AG09319 (cell line): ENCODE results near the gene MRGPRX1.
"Not testable (repeated sequence)": the region's sequence is repeated elsewhere in the genome, so short reads cannot be mapped to it uniquely, and the experiment has no call there.

Source experiments
- DNase-seq: peaks from one replicate; pipeline ENCODE4 v3.0.0-alpha.2; 2010; ENCODE audit warnings: low read depth; ENCODE audit errors: extremely low read depth
- TF ChIP-seq, protein P1 (sequence below): IDR thresholded peaks from 2 replicates; pipeline ENCODE4 v1.5.1; 2011; ENCODE audit warnings: low read depth, mild to moderate bottlenecking, inconsistent platforms, low read length, moderate library complexity

MRGPRX1 gene

GRCh38 chr11:18958221-18958910, 19.2 kb upstream of the MRGPRX1 start:
- DNase-seq: no peak
- TF ChIP-seq, protein P1, sequence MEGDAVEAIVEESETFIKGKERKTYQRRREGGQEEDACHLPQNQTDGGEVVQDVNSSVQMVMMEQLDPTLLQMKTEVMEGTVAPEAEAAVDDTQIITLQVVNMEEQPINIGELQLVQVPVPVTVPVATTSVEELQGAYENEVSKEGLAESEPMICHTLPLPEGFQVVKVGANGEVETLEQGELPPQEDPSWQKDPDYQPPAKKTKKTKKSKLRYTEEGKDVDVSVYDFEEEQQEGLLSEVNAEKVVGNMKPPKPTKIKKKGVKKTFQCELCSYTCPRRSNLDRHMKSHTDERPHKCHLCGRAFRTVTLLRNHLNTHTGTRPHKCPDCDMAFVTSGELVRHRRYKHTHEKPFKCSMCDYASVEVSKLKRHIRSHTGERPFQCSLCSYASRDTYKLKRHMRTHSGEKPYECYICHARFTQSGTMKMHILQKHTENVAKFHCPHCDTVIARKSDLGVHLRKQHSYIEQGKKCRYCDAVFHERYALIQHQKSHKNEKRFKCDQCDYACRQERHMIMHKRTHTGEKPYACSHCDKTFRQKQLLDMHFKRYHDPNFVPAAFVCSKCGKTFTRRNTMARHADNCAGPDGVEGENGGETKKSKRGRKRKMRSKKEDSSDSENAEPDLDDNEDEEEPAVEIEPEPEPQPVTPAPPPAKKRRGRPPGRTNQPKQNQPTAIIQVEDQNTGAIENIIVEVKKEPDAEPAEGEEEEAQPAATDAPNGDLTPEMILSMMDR: no peak

DNA sequence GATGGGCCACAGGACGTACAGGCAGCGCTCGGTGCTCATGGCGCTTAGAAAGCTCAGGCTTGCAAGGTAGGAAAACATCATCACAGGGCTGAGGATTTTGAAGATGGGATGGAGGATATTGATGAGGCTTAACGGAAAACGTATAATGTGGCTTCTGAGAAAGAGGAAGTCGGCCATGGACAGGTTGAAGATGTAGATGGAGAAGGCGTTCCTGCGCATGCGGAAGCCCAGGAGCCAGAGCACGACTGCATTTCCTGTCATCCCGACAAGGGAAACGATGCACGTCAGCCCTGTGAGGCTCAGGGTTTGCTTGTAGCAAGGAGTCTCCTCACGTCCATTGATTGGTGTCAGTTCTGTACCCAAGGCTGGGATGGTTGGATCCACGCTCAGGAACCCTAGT, 17.4 kb upstream of the MRGPRX1 start:
- TF ChIP-seq, protein P1: no peak
- DNase-seq: no peak

- TF ChIP-seq, protein P1: no peak
- no peak for DNase-seq
Measured at GRCh38 chr11:18936002-18936673, 3.1 kb downstream of the MRGPRX1 start.

- TF ChIP-seq, protein P1: no peak
- DNase-seq: no peak
Measured at GRCh38 chr11:18934195-18934814, 4.9 kb downstream of the MRGPRX1 start.

GRCh38 chr11:18927550-18928322, 11.5 kb downstream of the MRGPRX1 start:
- DNase-seq: no peak
- TF ChIP-seq, protein P1: no peak

DNA sequence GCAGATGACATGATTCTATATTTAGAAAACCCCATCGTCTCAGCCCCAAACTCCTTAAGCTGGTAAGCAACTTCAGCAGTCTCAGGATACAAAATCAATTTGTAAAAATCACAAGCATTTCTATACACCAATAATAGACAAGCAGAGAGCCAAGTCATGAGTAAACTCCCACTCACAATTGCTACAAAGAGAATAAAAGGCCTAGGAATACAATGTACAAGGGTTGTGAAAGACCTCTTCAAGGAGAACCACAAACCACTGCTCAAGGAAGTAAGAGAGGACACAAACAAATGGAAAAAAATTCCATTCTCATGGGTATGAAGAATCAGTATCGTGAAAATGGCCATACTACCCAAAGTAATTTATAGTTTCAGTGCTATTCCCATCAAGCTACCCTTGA, 13.8 kb downstream of the MRGPRX1 start:
- DNase-seq: not testable (repeated sequence)

DNA sequence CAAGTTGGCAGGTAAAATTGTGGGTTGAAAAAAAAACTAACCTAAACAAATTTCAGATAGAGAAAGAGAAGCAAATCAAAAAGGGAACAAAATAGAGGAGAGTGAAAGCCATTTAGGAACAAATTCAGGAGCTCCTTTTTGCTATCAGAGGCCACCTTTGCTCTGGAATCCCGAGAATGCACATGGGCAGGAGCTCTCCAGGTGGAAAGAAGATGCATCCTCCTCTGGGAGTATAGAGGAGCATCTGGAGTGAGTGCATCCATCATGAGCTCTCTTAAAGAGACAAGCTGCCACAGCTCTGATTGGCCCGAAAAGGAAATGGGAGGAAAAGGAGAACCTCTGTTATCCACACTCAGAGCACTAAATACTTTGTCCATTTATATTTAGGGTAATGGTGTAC, 26.3 kb downstream of the MRGPRX1 start:
- DNase-seq: no peak
- TF ChIP-seq, protein P1: no peak
